ENCODE data around the gene ZNF169.
"Not testable (repeated sequence)": the region's sequence is repeated elsewhere in the genome, so short reads cannot be mapped to it uniquely, and the experiment has no call there.

ZNF169 gene

DNA sequence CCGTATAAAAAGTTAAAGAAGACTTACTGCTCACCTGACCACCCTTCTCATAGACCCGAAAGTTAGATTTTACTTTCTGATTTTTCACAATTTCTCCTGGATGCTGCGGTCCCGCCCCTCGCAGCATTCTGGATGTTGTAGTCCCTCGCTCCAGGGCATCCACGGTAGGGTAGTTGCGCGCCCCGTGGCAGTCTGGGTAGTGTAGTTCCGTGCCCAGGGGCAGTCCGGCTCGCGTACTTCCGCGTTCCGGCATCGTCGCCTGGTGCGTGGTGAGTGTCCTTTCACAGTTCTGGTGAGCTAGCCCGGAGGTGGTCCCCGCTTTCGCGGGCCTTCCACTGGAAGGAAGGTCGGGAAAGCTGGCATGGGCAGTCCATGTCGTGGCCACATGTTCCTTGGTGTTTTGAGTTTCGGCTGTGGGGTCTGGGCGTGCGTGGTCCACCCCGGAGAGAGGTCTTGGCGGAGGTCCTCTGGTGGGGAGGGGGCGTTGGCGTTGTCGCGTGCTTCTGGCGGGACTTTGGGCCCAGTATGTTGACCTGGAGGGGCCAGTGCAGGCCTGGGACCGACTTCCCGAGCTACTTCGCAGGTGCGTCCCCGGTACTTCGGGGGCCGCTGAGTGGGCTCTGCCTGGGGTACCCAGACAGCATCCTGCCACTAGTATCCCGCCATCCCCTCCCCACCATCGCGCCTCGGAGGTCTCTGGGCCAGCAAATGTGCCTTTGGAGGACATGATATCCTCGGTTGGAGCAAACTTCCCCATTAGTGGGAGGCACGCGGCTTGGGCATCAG lies at the start of gene ZNF169:
Gene ZNF169 (plus strand): TSS at position 222 of the 786 bp plus-strand sequence. CDS start 19,515 bp downstream, outside the sequence.
- peak; percentile 79 for DNase-seq (ENCODE audit: low spot score)
- peak; percentile 83 for FAIRE-seq

- peak; percentile 19 for DNase-seq (ENCODE audit: low spot score)
- FAIRE-seq: no peak
Observed at GRCh38 chr9:94210616-94211603, 48.2 kb upstream of the ZNF169 start.

GRCh38 chr9:94212091-94212490 lies 47.0 kb upstream of the ZNF169 start:
- no peak for FAIRE-seq
- no peak for DNase-seq (ENCODE audit: low spot score)

DNA sequence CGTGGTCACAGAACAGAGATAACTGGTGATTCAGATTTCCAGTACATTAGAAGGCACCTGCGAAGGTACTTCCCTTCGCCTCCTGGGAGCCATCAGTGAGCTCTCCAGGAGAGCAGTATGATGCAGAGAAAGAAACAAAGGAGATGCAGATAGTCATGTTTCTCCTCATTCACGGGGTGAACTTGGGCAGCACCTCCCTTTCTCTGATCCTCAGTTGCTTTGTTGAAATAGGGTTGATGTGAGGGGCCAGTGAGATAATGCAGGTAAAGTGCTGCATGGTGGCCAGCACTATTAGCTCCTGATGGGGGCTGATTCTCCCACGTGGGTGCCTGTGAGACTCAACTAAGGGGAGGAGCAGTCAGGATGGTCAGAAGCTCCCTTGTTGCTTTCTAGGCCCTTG lies 46.6 kb upstream of the ZNF169 start:
- DNase-seq (ENCODE audit: low spot score): no peak
- no peak for FAIRE-seq

DNA sequence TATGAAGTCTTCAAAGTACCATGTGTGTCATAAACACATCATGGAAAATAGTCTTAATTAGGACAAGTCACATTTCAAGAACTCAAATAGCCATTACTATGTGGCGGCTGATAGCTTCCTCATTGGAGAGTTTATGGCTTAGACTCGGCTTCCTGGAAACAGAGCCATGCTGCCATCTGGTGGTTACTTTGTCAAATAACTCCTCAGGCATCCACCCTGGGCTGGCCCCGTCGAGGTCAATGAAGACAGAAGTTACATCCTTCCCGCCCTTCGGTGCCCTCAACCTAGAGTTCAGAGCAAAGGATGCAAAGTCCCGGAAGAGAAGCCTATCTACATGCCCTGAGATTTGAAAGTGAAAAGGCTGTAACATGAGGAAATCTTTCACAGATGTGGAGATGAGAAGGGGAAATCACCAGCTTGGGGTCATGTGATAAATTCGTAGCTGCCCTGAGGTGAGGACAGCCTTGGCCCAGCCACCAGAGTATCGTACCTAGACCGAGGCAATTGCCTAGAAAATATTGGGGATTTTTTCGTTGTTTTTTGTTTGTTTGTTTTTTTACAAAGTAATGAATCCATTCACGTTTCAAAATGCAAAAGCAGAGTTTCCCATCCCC lies 45.5 kb upstream of the ZNF169 start:
- FAIRE-seq: peak; percentile 81

DNA sequence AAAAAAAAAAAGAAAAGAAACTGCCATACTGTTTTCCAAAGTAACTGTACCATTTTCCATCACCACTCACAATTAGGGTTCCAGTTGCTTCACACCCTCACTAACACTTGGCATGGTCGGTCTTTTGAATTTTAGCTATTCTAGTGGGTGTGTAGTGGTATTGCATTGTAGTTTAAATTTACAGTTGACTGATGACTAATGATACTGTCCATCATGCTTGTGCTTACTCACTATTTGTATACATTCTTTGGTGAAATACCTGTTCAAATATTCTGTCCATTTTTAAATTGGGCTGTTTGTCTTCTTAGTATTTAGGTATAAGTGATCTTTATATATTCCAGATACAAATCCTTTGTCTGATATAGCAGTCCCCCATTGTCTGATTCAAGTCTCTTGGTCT lies 36.2 kb upstream of the ZNF169 start:
- FAIRE-seq (no peak), DNase-seq (ENCODE audit: low spot score) (no peak)

More for the DNA sequence above, 45.5 kb upstream of the ZNF169 start:
- peak; percentile 63 for DNase-seq (ENCODE audit: low spot score)

- not testable (repeated sequence) for DNase-seq (ENCODE audit: low spot score)
Observed at GRCh38 chr9:94225413-94225812, 33.7 kb upstream of the ZNF169 start.

DNA sequence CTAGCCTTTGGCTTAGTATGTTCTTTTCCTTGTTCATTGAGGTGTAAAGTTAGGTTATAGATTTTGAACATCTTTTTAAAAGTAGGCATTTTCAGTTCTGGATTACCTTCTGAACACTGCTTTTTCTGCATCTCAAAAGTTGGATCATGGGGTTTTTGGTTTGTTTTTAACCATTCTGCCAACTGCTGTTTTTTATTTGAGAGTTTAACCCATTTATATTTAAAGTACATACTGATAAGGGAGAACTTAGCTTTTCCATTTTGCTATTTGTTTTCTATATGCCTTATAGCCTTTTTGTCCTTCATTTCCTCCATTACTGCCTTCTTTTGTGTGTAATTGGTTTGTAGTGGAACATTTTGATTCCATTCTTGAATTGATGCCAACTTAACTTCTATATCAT lies 30.5 kb upstream of the ZNF169 start:
- DNase-seq (ENCODE audit: low spot score): no peak
- no peak for FAIRE-seq

More at GRCh38 chr9:94225413-94225812, 33.7 kb upstream of the ZNF169 start:
- FAIRE-seq: not testable (repeated sequence)

DNA sequence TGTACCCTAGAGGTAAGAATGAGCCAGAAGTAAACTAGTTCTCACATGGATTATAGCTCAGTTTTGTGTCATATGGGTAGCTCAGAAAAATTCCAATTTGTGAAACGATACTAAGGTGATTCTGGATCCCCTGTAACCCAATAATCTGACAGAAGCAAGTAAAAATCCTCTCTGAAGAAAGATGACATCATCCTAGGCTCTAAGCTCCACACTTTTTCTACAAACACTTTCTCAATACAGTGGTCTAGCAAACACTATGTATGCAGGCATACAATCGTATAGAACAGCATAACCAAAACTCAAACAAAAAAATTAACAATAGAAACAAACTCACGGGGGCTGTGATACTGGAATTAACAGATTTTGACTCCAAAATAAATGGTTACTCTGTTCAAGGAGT lies 26.7 kb upstream of the ZNF169 start:
- no peak for DNase-seq (ENCODE audit: low spot score)
- FAIRE-seq: no peak

GRCh38 chr9:94241098-94241497 lies 18.0 kb upstream of the ZNF169 start:
- not testable (repeated sequence) for DNase-seq (ENCODE audit: low spot score); FAIRE-seq

DNA sequence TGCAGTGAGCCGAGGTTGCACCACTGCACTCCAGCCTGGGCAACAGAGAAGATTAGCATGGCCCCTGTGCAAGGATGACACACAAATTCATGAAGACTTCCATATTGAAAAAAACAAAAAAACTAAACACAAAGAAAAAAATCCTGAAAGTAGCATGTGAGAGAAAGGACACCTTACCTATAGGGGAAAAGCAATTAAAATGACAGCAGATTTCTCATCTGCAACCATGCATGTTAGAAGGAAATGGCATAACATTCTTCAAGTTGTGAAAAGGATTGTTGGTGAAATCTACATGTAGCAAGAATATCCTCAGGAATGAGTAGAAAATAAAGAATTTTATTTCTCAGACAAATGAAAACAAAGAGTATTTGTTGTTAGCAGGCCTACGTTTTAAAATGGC lies 13.4 kb upstream of the ZNF169 start:
- FAIRE-seq (no peak), DNase-seq (ENCODE audit: low spot score) (no peak)

DNA sequence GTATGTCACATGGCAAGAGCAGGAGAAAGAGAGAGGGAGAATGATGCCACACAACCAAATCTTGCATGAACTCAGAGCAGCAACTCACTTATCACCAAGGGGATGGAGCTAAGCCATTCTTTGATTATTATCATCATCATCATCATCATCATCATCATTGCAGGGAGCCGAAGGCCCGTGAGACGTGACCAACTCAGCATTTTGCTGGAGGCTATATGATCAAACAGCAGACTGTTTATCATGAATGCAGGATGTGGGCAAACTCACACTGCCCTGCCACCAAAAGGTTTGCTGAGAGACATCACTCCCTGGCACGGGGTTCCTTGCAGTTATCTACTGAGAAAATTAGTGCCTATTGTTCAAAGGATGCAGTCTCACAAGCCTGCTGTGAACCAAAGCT lies 8.6 kb upstream of the ZNF169 start:
- DNase-seq (ENCODE audit: low spot score) (no peak), FAIRE-seq (no peak)

DNA sequence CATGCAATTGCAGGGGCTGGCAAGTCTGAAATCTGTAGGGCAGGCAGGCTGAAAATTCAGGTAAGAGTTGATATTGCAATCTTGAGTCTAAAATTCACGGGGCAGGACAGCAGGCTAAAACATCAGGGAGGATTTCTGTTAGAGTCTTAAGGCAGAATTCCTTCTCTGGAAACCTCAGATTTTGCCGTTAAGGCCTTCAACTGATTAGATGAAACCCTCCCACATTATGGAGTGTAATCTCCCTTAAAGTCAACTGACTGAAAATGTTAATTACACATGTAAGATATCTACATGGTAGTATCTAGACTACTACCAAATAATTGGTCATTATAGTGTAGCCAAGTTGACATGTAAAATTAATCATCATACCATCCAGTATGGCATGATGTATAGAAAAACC lies 3.1 kb upstream of the ZNF169 start:
- no peak for FAIRE-seq
- no peak for DNase-seq (ENCODE audit: low spot score)

- not testable (repeated sequence) for DNase-seq (ENCODE audit: low spot score)
- peak; percentile 78 for FAIRE-seq
Observed at GRCh38 chr9:94265626-94266402, 6.7 kb downstream of the ZNF169 start.

- no peak for DNase-seq (ENCODE audit: low spot score)
- FAIRE-seq: no peak
Observed at GRCh38 chr9:94269264-94269663, 10.2 kb downstream of the ZNF169 start.

- no peak for FAIRE-seq
- peak; percentile 54 for DNase-seq (ENCODE audit: low spot score)
Observed at GRCh38 chr9:94270009-94270408, 10.9 kb downstream of the ZNF169 start.

DNA sequence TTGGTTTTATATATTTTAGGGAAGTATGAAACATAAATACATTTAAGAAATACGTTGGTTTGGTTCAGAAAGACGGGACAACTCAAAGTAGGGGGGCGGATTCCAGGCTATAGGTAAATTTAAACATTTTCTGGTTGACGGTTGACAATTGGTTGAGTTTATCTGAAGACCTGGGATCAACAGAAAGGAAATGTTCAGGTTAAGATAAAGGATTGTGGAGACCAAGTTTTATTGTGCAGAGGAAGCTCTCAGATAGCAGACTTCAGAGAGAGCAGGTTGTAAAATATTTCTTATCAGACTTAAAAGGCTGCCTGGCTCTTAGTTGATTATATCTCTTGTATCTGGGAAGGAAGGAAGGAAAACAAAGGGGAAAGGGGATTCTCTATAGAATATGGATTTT lies 17.9 kb downstream of the ZNF169 start:
- FAIRE-seq; DNase-seq (ENCODE audit: low spot score): not testable (repeated sequence)

- FAIRE-seq: no peak
- no peak for DNase-seq (ENCODE audit: low spot score)
Observed at GRCh38 chr9:94277885-94278536, 18.9 kb downstream of the ZNF169 start.

GRCh38 chr9:94280409-94280989 lies 21.4 kb downstream of the ZNF169 start:
- FAIRE-seq (no peak), DNase-seq (ENCODE audit: low spot score) (no peak)

- FAIRE-seq (no peak), DNase-seq (ENCODE audit: low spot score) (no peak)
Observed at GRCh38 chr9:94281101-94281500, 22.0 kb downstream of the ZNF169 start.

Data from RCC 7860 (cell line).